Smooth muscle cell (in vitro differentiated cells): Measurements from ENCODE around the gene FGF3. TPM values are rescaled to one million over a fixed set of nuclear protein-coding genes. Genes with fewer than 3 reads are reported as not detected.

Source experiments
- DNase-seq: peaks from one replicate; lab custom pipeline; 2025; ENCODE audit not compliant: unreplicated experiment; lab: John Stamatoyannopoulos, UW
- H2AFZ ChIP-seq: fragments of 200-600 bp; sonication (generic); 2 replicates; pipeline ENCODE4 v1.6.0; 2016; ENCODE audit warnings: antibody characterized with exemption, low read depth, mild to moderate bottlenecking
- H3F3A ChIP-seq: fragments of 200-600 bp; sonication (generic); 2 replicates; pipeline ENCODE4 v1.6.0; 2017; ENCODE audit warnings: antibody characterized with exemption, low read depth
- H3K27ac ChIP-seq: fragments of 200-600 bp; sonication (generic); 2 replicates; pipeline ENCODE4 v1.5.1; 2016; ENCODE audit warnings: low read depth, mild to moderate bottlenecking
- H3K27me3 ChIP-seq: fragments of 200-600 bp; sonication (generic); 2 replicates; pipeline ENCODE4 v1.6.1; 2016; ENCODE audit warnings: low read depth, mild to moderate bottlenecking
- H3K36me3 ChIP-seq: fragments of 200-600 bp; sonication (generic); 2 replicates; pipeline ENCODE4 v1.5.1; 2016; ENCODE audit warnings: low read depth
- H3K4me1 ChIP-seq: fragments of 200-600 bp; sonication (generic); 2 replicates; pipeline ENCODE4 v1.5.1; 2016; ENCODE audit warnings: low read depth
- H3K4me2 ChIP-seq: fragments of 200-600 bp; sonication (generic); 2 replicates; pipeline ENCODE4 v1.6.0; 2016; ENCODE audit warnings: mild to moderate bottlenecking
- H3K4me3 ChIP-seq: fragments of 200-600 bp; sonication (generic); 2 replicates; pipeline ENCODE4 v1.5.1; 2016; ENCODE audit warnings: mild to moderate bottlenecking
- H3K79me2 ChIP-seq: fragments of 200-600 bp; sonication (generic); 2 replicates; pipeline ENCODE4 v1.6.0; 2016; ENCODE audit warnings: low read depth, mild to moderate bottlenecking
- H3K9ac ChIP-seq: fragments of 200-600 bp; sonication (generic); 2 replicates; pipeline ENCODE4 v1.6.0; 2016; ENCODE audit warnings: low read depth
- H3K9me3 ChIP-seq: fragments of 200-600 bp; sonication (generic); replicated peaks from 2 replicates; pipeline ENCODE4 v1.5.1; 2016; ENCODE audit warnings: low read depth
- H4K20me1 ChIP-seq: fragments of 200-600 bp; sonication (generic); 2 replicates; pipeline ENCODE4 v1.6.0; 2016; ENCODE audit warnings: low read depth
- WGBS: methylation state at CpG from one replicate; pipeline ENCODE4 v1.1.7; 2016; ENCODE audit warnings: low lambda C conversion rate; 5-methylcytosine and 5-hydroxymethylcytosine counted together
- polyA plus RNA-seq: library from polyadenylated mRNA; unstranded; fragments of >200 nt; fragmentation: Nextera tagmentation; extraction: Ambion mirVana; gene quantifications from 2 replicates; pipeline ENCODE4 v1.2.1, GENCODE V29; 2016
- total RNA-seq: library from RNA; depleted of rRNA; stranded (reverse); fragments of >200 nt; gene quantifications from 2 replicates; pipeline ENCODE4 v1.2.3, GENCODE V29; 2014
- TF ChIP-seq, protein P1 (sequence below): fragments of 200-600 bp; sonication (generic); IDR thresholded peaks from 2 replicates; pipeline ENCODE4 v1.5.1; 2017; ENCODE audit warnings: borderline replicate concordance, mild to moderate bottlenecking, antibody characterized with exemption; ENCODE audit not compliant: insufficient read depth, poor library complexity, severe bottlenecking

Gene FGF3
- total and polyA plus RNA-seq, 2 experiments from 2014 or later, result not detected

DNA sequence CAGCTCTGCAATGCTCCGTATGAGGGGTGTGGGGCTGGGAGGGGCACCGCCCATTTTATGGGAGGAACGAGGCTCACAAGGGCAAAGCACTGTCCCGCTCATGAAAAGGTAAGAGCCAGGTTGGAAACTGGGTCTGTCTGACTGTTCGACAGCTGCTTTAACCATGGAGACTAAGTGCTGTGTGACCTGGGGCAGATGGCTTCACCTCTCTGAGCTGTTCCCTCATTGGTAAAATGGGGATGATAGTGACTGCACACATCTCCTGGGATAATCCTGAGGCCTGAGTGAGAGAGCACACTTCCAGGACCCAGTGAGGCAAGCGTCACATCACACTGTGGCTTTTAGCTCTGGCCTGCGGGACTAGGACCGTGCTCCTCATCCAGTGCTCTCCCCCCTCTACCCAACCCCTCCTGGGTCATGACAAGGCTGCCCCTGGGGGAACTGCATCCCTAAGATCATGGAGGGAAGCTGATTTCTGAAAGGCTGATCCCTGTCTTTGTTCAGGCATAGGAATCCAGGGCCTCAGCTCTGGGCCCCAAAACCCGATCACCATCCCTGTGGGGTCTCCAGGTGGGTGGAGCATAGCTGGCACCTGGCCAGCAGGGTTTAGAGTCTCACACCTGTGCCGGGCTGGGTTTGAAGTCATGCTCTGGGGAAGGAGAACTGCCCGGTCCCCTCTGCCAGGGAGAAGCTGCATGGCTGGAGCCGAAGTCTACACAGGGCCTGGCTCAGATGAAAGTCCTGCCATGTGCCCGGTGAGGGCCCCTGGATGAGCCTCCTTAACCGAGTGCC is 21.3 kb downstream of the FGF3 start:
- no peak overlapping the region for H3K9ac ChIP-seq
- H4K20me1 ChIP-seq, result no peaks in the 10 kb centered on the region
- H3K9me3 ChIP-seq, result no peaks in the 10 kb centered on the region
- TF ChIP-seq, protein P1, sequence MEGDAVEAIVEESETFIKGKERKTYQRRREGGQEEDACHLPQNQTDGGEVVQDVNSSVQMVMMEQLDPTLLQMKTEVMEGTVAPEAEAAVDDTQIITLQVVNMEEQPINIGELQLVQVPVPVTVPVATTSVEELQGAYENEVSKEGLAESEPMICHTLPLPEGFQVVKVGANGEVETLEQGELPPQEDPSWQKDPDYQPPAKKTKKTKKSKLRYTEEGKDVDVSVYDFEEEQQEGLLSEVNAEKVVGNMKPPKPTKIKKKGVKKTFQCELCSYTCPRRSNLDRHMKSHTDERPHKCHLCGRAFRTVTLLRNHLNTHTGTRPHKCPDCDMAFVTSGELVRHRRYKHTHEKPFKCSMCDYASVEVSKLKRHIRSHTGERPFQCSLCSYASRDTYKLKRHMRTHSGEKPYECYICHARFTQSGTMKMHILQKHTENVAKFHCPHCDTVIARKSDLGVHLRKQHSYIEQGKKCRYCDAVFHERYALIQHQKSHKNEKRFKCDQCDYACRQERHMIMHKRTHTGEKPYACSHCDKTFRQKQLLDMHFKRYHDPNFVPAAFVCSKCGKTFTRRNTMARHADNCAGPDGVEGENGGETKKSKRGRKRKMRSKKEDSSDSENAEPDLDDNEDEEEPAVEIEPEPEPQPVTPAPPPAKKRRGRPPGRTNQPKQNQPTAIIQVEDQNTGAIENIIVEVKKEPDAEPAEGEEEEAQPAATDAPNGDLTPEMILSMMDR, result no peak
- H3K79me2 ChIP-seq, result no peaks in the 10 kb centered on the region
- no peak overlapping the region for H2AFZ ChIP-seq
- H3K27me3 ChIP-seq, result no peaks in the 10 kb centered on the region
- no peak overlapping the region for H3K4me3 ChIP-seq
- WGBS, result 92% methylated on average over 14 of the region's 14 CpGs
- no peak overlapping the region for H3K4me2 ChIP-seq
- no peak for DNase-seq
- no peaks in the 10 kb centered on the region for H3K36me3 ChIP-seq
- H3K27ac ChIP-seq, result no peak overlapping the region
- H3K4me1 ChIP-seq, result no peaks in the 10 kb centered on the region
- H3F3A ChIP-seq, result no peaks in the 10 kb centered on the region

DNA sequence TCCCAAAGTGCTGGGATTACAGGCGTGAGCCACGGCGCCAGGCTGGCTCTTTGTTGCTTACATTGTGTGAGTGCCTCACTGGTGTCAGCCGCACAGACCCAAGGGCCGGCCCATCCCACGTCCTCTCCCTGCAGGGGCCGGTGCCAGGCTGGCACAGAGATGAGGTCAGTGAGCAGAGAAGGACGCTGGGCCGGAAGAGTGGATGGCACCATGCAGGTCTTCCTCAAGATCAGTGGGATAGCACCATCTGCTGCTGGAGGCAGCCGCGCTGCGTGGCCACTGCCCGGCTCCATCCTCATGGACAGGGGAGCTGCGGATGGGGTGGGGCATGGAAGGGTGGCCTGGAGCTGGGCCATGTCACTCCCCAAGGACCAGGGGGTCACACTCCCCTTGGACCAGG is 22.1 kb downstream of the FGF3 start:
- no peaks in the 10 kb centered on the region for H3F3A ChIP-seq
- no peaks in the 10 kb centered on the region for H3K9me3 ChIP-seq
- no peak overlapping the region for H2AFZ ChIP-seq
- no peaks in the 10 kb centered on the region for H3K36me3 ChIP-seq
- no peak overlapping the region for H3K4me2 ChIP-seq
- 81% methylated on average over 13 of the region's 14 CpGs for WGBS
- TF ChIP-seq, protein P1, result no peak
- H3K9ac ChIP-seq, result no peak overlapping the region
- no peaks in the 10 kb centered on the region for H3K27me3 ChIP-seq
- H3K79me2 ChIP-seq, result no peaks in the 10 kb centered on the region
- no peaks in the 10 kb centered on the region for H4K20me1 ChIP-seq
- H3K4me1 ChIP-seq, result no peaks in the 10 kb centered on the region
- no peak for DNase-seq
- no peak overlapping the region for H3K4me3 ChIP-seq
- no peak overlapping the region for H3K27ac ChIP-seq

DNA sequence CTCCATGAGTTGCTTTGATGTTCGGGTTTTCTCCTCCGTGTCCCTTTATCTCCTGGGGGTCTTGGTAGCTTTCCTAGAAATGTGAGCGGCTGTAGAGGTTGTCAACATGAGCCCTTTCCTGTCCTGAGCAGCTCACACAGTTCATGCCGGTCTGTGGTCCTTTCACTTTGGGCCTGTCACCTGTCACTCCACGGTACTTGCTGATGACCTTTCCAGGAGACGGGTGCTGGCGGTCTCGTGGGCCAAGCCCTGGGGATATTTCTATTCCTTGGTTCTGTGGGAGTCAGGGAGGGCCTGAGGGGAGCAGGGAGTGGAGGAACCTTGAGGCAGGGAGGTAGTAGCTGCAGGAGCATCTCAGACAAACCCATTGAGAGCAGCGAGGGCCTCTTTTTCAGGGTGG is 23.2 kb downstream of the FGF3 start:
- H3K27ac ChIP-seq, result no peak overlapping the region
- no peaks in the 10 kb centered on the region for H3F3A ChIP-seq
- no peak overlapping the region for H3K4me2 ChIP-seq
- TF ChIP-seq, protein P1, result no peak
- no peaks in the 10 kb centered on the region for H3K79me2 ChIP-seq
- no peaks in the 10 kb centered on the region for H4K20me1 ChIP-seq
- H3K9me3 ChIP-seq, result no peaks in the 10 kb centered on the region
- no peak overlapping the region for H2AFZ ChIP-seq
- H3K36me3 ChIP-seq, result no peaks in the 10 kb centered on the region
- 97% methylated on average over 9 of the region's 9 CpGs for WGBS
- no peaks in the 10 kb centered on the region for H3K4me1 ChIP-seq
- no peak for DNase-seq
- no peak overlapping the region for H3K9ac ChIP-seq
- H3K27me3 ChIP-seq, result no peaks in the 10 kb centered on the region
- H3K4me3 ChIP-seq, result no peak overlapping the region
